Measurements from ENCODE around the gene MEI1.

GRCh38 chr22:41782751-41783150 lies 83.4 kb downstream of the MEI1 start:
- TF ChIP-seq EP300 (IDR thresholded peaks at IDR 0.05) (no peak), POLR2A (IDR thresholded peaks at IDR 0.05) (no peak), POLR2AphosphoS5 (IDR thresholded peaks at IDR 0.05) (no peak), CTCF (IDR thresholded peaks at IDR 0.05) (no peak)

Measured in stomach (tissue), 4 donors.